Stimulated activated naive B cell treated with anti-CD40 and anti-IgM and Interleukin-4, amounts not matched to agents 10 μg/mL and 1 μg/mL and 100 μg/mL, for 72 hours (primary cell): Measurements from ENCODE around the gene OCA2.
"Not testable (repeated sequence)": the region's sequence is repeated elsewhere in the genome, so short reads cannot be mapped to it uniquely, and the experiment has no call there.

Experiments
- ATAC-seq, 2 donors: fragments of 150-1000 bp; cut with Tn5 transposase; replicated peaks; 2 replicates each; pipeline ENCODE4 v1.10.0; 2021; ENCODE audit warnings: moderate library complexity in 1 of 2
- DNase-seq: peaks from one replicate; pipeline ENCODE4 v3.0.0; 2021
- H3K27ac Mint-ChIP-seq: one replicate; pipeline ENCODE4 v1.8.0; 2022; ENCODE audit warnings: mild to moderate bottlenecking, mixed read lengths
- H3K27me3 Mint-ChIP-seq, 2 donors: one replicate each; pipeline ENCODE4 v1.8.0; 2022; ENCODE audit warnings: mixed read lengths in 2 of 2
- H3K36me3 Mint-ChIP-seq, 2 donors: one replicate each; pipeline ENCODE4 v1.8.0; 2022; ENCODE audit warnings: mixed read lengths in 2 of 2, mild to moderate bottlenecking in 1 of 2
- H3K4me1 Mint-ChIP-seq, 2 donors: one replicate each; pipeline ENCODE4 v1.8.0; 2022; ENCODE audit warnings: mixed read lengths in 2 of 2, mild to moderate bottlenecking in 1 of 2
- H3K4me3 Mint-ChIP-seq, 2 donors: one replicate each; pipeline ENCODE4 v1.8.0; 2022; ENCODE audit warnings: mild to moderate bottlenecking in 2 of 2, mixed read lengths in 2 of 2, moderate library complexity in 1 of 2
- H3K9me3 Mint-ChIP-seq, 2 donors: one replicate each; pipeline ENCODE4 v1.8.0; 2022; ENCODE audit warnings: mixed read lengths in 2 of 2, mild to moderate bottlenecking in 1 of 2

The OCA2 gene

GRCh38 chr15:27776501-27776900 is 322.6 kb downstream of the OCA2 start:
- Mint-ChIP-seq H3K27ac (no peak overlapping the region), H3K9me3 (peaks cover 6 to 8% of the 10 kb centered on the region in 2 donors), H3K4me1 (no peaks in the 10 kb centered on the region), H3K27me3 (peaks cover 0 to 4% of the 10 kb centered on the region in 2 donors), H3K4me3 (no peak overlapping the region), H3K36me3 (no peaks in the 10 kb centered on the region)
- no peak for ATAC-seq
- DNase-seq: no peak

DNA sequence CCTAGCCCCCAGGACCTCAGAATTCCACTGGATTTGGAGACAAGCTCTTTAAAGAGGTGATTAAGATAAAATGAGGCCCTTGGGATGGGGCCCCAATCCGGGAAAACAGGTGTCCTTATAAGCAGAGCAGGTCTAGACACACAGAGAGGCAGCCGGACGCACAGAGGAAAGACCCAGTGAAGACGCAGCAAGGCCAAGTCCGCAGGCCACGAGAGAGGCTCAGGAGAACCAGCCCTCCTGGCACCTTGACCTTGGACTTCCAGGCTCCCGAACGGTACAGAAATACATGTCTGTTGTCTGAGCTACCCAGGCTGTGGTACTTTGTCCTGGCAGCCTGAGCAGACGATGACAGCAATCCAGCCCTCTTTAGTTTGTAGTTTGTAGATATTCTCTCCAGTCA is 324.5 kb downstream of the OCA2 start:
- H3K27me3 Mint-ChIP-seq: peaks cover 0 to 4% of the 10 kb centered on the region in 2 donors
- H3K4me1 Mint-ChIP-seq: no peaks in the 10 kb centered on the region
- H3K27ac Mint-ChIP-seq: no peak overlapping the region
- DNase-seq: no peak
- no peak overlapping the region for H3K4me3 Mint-ChIP-seq
- no peaks in the 10 kb centered on the region for H3K36me3 Mint-ChIP-seq
- peaks cover 7 to 11% of the 10 kb centered on the region in 2 donors for H3K9me3 Mint-ChIP-seq
- ATAC-seq: no peak

DNA sequence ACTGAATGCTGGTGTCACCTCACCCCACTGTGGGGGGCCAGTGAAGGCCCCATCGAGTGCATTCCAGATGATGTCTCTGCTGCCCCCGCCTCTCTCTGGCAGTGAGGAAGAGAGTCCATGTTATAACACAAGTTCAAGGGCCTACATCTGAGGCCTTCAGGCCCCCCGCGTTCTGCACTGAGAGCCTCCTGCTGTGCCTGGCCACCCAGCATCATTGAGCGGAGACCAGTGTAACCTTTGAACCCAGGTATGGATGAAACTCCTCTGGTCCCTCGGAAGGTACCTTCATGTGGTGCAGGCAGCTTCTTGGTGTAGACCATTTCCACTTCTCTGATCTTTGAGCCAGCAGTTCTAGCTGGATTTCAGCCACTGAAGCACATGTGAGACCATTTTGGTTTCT is 324.9 kb downstream of the OCA2 start:
- ATAC-seq (no peak), DNase-seq (no peak)
- Mint-ChIP-seq H3K27me3 (peaks cover 0 to 4% of the 10 kb centered on the region in 2 donors), H3K4me1 (no peaks in the 10 kb centered on the region), H3K27ac (no peak overlapping the region), H3K9me3 (peaks cover 7 to 10% of the 10 kb centered on the region in 2 donors), H3K36me3 (no peaks in the 10 kb centered on the region), H3K4me3 (no peak overlapping the region)

DNA sequence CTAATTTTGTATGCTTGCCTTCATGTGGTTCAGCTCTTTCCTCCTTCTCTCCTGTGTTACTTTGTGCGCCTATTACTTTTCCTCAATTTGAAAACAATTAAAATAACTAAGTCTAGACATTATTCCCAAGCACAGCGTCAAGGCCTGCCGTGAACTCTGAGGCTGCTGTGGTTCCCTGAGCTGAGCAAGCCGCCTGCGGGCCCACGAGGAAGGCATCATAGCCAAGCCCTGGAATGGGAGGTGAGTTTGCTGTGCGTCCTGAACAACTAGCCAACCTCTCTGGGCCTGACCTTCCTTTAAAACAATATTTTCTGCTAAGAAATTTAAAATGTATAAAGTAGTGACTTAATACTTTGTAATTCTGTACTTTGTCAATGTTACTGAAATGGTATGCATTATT is 327.2 kb downstream of the OCA2 start:
- DNase-seq (no peak), ATAC-seq (no peak)
- Mint-ChIP-seq H3K27ac (no peak overlapping the region), H3K9me3 (peaks cover 12% of the 10 kb centered on the region in 2 donors), H3K36me3 (no peaks in the 10 kb centered on the region), H3K27me3 (peaks cover 0 to 4% of the 10 kb centered on the region in 2 donors), H3K4me1 (no peaks in the 10 kb centered on the region), H3K4me3 (no peak overlapping the region)

GRCh38 chr15:27770769-27771554 is 328.2 kb downstream of the OCA2 start:
- peaks cover 0 to 4% of the 10 kb centered on the region in 2 donors for H3K27me3 Mint-ChIP-seq
- H3K9me3 Mint-ChIP-seq: peaks cover 16 to 18% of the 10 kb centered on the region in 2 donors
- no peaks in the 10 kb centered on the region for H3K36me3 Mint-ChIP-seq
- ATAC-seq: no peak
- H3K4me3 Mint-ChIP-seq: no peak overlapping the region
- H3K27ac Mint-ChIP-seq: no peak overlapping the region
- H3K4me1 Mint-ChIP-seq: no peaks in the 10 kb centered on the region
- no peak for DNase-seq

DNA sequence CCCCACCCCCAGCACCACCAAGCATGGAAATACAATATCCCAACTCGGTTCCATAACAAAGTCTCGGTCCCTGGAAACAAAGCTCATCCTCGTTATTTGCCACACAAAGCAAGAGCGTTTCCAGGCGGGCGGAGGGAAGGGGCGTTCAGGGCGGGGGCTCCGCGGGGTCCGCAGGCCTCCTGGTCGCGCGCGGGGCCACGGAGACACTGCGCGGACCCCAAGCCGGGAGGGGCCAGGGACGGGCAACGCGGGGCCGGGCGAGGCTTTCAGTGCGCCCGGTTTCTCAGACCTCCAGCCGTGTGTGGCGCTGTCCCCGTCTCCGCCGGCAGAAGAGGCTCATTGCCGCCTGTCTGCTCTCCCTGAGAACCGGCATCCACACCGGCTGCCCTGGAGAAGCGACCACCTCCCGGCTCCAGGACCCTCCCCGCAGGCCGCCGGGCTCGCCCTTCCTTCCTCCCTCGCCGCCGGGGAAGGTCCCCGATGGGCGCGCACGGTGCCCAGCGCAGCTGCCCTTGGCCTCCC is 329.0 kb downstream of the OCA2 start:
- Mint-ChIP-seq H3K9me3 (peaks cover 14% of the 10 kb centered on the region in 2 donors), H3K27me3 (peaks cover 0 to under 1% of the 10 kb centered on the region in 2 donors), H3K36me3 (no peaks in the 10 kb centered on the region), H3K4me3 (no peak overlapping the region), H3K27ac (no peak overlapping the region), H3K4me1 (no peaks in the 10 kb centered on the region)
- ATAC-seq (no peak), DNase-seq (no peak)

- H3K9me3 Mint-ChIP-seq: peaks cover 11 to 14% of the 10 kb centered on the region in 2 donors
- H3K4me3 Mint-ChIP-seq: no peak overlapping the region
- no peaks in the 10 kb centered on the region for H3K27me3 Mint-ChIP-seq
- ATAC-seq: no peak
- no peak for DNase-seq
- H3K27ac Mint-ChIP-seq: no peak overlapping the region
- H3K36me3 Mint-ChIP-seq: no peaks in the 10 kb centered on the region
- no peaks in the 10 kb centered on the region for H3K4me1 Mint-ChIP-seq
These were observed 329.5 kb downstream of the OCA2 start for GRCh38 chr15:27769652-27770051.

DNA sequence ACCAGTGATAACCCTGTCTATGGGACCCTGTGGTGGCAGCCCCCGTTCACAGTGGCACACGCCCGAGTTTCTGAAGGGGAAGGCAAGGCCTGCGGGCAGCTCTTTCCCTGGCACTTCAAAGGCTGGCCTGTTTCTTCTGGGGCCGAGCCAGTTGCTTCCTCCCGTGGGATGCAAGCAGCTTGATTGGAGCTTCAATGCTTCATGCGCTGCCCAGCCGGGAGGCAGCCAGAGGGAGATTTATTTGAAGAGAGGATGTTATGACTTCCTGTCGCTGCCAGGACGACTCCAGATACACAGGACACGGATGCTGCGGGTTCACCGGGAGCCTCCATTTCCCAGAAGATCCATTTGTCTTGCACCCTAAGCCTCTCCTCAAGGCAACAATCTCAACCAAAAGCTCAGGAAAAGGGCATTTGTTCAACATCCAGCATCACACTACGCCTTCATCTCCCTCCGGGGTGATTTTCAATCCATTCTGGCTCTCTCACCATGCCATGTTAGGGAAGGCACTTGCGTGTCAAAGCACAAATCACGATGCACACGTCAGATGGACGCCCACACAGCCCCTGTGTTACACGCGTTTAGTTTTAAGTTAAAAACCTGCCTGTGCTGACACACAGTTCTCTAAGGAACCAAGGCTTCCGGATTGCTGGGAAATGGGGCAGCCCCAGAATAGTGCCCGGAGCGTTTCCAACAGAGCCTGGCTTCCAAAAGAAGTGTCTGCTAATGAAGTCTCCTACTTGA is 330.2 kb downstream of the OCA2 start:
- no peaks in the 10 kb centered on the region for H3K36me3 Mint-ChIP-seq
- no peaks in the 10 kb centered on the region for H3K27me3 Mint-ChIP-seq
- no peak for ATAC-seq

GRCh38 chr15:27767918-27768640 is 331.0 kb downstream of the OCA2 start:
- Mint-ChIP-seq H3K27ac (no peak overlapping the region), H3K4me1 (no peaks in the 10 kb centered on the region), H3K27me3 (no peaks in the 10 kb centered on the region), H3K4me3 (no peak overlapping the region), H3K36me3 (no peaks in the 10 kb centered on the region), H3K9me3 (peaks cover 11 to 14% of the 10 kb centered on the region in 2 donors)
- no peak for DNase-seq
- no peak for ATAC-seq

More for the DNA sequence above, 330.2 kb downstream of the OCA2 start:
- DNase-seq: no peak
- Mint-ChIP-seq H3K9me3 (peaks cover 11 to 14% of the 10 kb centered on the region in 2 donors), H3K4me3 (no peak overlapping the region), H3K4me1 (no peaks in the 10 kb centered on the region), H3K27ac (no peak overlapping the region)

GRCh38 chr15:27767430-27767829 is 331.7 kb downstream of the OCA2 start:
- H3K4me3 Mint-ChIP-seq, H3K27ac Mint-ChIP-seq, H3K4me1 Mint-ChIP-seq, H3K27me3 Mint-ChIP-seq, ATAC-seq, H3K36me3 Mint-ChIP-seq, DNase-seq: not testable (repeated sequence)
- H3K9me3 Mint-ChIP-seq: peaks cover 11 to 14% of the 10 kb centered on the region in 2 donors

- H3K4me3 Mint-ChIP-seq: no peak overlapping the region
- no peaks in the 10 kb centered on the region for H3K36me3 Mint-ChIP-seq
- DNase-seq (no peak), ATAC-seq (no peak)
- peaks cover 9% of the 10 kb centered on the region in 2 donors for H3K9me3 Mint-ChIP-seq
- no peaks in the 10 kb centered on the region for H3K27me3 Mint-ChIP-seq
- H3K4me1 Mint-ChIP-seq: no peaks in the 10 kb centered on the region
- no peak overlapping the region for H3K27ac Mint-ChIP-seq
These were observed 334.8 kb downstream of the OCA2 start for GRCh38 chr15:27764339-27764738.

DNA sequence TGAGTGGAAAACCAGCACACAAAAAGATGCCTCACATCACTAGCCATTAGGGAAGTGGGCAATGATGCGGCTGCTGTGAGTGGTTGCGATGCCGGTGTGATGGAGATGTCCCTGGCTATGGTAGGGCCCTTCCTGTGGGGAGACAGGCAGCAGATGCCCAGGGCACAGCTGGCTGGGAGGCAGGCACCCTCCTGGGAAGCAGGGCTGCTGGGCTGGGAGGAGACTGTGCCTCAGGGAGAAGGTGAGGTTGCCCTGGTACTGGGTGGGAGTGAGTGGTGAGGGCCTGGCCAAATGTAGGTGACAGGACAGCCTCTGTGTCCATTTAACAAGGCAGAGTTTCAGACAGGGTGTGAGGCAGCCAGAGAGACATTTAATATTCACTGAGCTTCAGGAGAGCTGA is 335.6 kb downstream of the OCA2 start:
- peaks cover 9% of the 10 kb centered on the region in 2 donors for H3K9me3 Mint-ChIP-seq
- H3K4me1 Mint-ChIP-seq: no peaks in the 10 kb centered on the region
- DNase-seq: no peak
- H3K4me3 Mint-ChIP-seq: no peak overlapping the region
- no peak for ATAC-seq
- H3K27me3 Mint-ChIP-seq: no peaks in the 10 kb centered on the region
- H3K27ac Mint-ChIP-seq: no peak overlapping the region
- H3K36me3 Mint-ChIP-seq: no peaks in the 10 kb centered on the region

- no peaks in the 10 kb centered on the region for H3K4me1 Mint-ChIP-seq
- no peaks in the 10 kb centered on the region for H3K27me3 Mint-ChIP-seq
- no peaks in the 10 kb centered on the region for H3K36me3 Mint-ChIP-seq
- H3K4me3 Mint-ChIP-seq: no peak overlapping the region
- DNase-seq: no peak
- no peak for ATAC-seq
- H3K27ac Mint-ChIP-seq: no peak overlapping the region
- H3K9me3 Mint-ChIP-seq: peaks cover 9 to 10% of the 10 kb centered on the region in 2 donors
These were observed 336.6 kb downstream of the OCA2 start for GRCh38 chr15:27762471-27762870.

GRCh38 chr15:27757052-27757451 is 342.1 kb downstream of the OCA2 start:
- Mint-ChIP-seq H3K4me1 (no peaks in the 10 kb centered on the region), H3K27ac (no peak overlapping the region)
- ATAC-seq: no peak

More at GRCh38 chr15:27757052-27757451, 342.1 kb downstream of the OCA2 start:
- Mint-ChIP-seq H3K36me3 (no peaks in the 10 kb centered on the region), H3K4me3 (no peak overlapping the region), H3K27me3 (no peaks in the 10 kb centered on the region), H3K9me3 (peaks cover 0 to 2% of the 10 kb centered on the region in 2 donors)
- DNase-seq: no peak
